Panc1 (cell line): ENCODE measurements around the gene CLCN1.
"Not testable (repeated sequence)": the region's sequence is repeated elsewhere in the genome, so short reads cannot be mapped to it uniquely, and the experiment has no call there.

Experiments
- POLR2AphosphoS5 ChIP-seq: IDR thresholded peaks from 2 replicates; pipeline ENCODE4 v1.6.1; 2012; ENCODE audit warnings: mild to moderate bottlenecking, low read depth, low read length, moderate library complexity
- TCF7L2 ChIP-seq: IDR thresholded peaks from 2 replicates; pipeline ENCODE4 v1.6.1; 2011; ENCODE audit warnings: mild to moderate bottlenecking, low read depth, low read length, inconsistent platforms
- TF ChIP-seq, protein P1 (sequence below): fragments of 450-650 bp; IDR thresholded peaks from 2 replicates; pipeline ENCODE4 v1.5.1; 2017; ENCODE audit warnings: mild to moderate bottlenecking
- TF ChIP-seq, protein P2 (sequence below), 2 experiments: IDR thresholded peaks; 2 replicates each; pipeline ENCODE4 v1.6.1; 2011 to 2012; ENCODE audit warnings: low read depth in 2 of 2, control low read depth in 1 of 2, low read length in 1 of 2, mild to moderate bottlenecking in 1 of 2, moderate library complexity in 1 of 2; ENCODE audit not compliant: insufficient read depth in 1 of 2

DNA sequence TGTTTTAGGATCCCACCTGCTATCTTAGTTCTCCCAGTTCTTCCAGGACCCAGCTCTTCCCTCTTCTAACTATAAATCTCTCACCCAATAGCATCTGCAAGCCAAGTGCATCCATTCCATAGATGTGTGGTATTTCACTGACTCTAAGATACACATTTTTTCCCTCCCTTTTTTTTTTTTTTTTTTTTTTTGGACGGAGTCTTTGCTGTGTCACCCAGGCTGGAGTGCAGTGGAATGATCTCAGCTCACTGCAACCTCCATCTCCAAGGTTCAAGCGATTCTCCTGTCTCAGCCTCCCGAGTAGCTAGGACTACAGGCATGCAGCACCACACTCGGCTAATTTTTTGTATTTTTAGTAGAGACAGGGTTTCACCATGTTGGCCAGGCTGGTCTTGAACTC, 26.0 kb upstream of the CLCN1 start:
- TF ChIP-seq, protein P1, sequence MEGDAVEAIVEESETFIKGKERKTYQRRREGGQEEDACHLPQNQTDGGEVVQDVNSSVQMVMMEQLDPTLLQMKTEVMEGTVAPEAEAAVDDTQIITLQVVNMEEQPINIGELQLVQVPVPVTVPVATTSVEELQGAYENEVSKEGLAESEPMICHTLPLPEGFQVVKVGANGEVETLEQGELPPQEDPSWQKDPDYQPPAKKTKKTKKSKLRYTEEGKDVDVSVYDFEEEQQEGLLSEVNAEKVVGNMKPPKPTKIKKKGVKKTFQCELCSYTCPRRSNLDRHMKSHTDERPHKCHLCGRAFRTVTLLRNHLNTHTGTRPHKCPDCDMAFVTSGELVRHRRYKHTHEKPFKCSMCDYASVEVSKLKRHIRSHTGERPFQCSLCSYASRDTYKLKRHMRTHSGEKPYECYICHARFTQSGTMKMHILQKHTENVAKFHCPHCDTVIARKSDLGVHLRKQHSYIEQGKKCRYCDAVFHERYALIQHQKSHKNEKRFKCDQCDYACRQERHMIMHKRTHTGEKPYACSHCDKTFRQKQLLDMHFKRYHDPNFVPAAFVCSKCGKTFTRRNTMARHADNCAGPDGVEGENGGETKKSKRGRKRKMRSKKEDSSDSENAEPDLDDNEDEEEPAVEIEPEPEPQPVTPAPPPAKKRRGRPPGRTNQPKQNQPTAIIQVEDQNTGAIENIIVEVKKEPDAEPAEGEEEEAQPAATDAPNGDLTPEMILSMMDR, result not testable (repeated sequence)
- TF ChIP-seq TCF7L2, POLR2AphosphoS5: not testable (repeated sequence)
- TF ChIP-seq, protein P2, sequence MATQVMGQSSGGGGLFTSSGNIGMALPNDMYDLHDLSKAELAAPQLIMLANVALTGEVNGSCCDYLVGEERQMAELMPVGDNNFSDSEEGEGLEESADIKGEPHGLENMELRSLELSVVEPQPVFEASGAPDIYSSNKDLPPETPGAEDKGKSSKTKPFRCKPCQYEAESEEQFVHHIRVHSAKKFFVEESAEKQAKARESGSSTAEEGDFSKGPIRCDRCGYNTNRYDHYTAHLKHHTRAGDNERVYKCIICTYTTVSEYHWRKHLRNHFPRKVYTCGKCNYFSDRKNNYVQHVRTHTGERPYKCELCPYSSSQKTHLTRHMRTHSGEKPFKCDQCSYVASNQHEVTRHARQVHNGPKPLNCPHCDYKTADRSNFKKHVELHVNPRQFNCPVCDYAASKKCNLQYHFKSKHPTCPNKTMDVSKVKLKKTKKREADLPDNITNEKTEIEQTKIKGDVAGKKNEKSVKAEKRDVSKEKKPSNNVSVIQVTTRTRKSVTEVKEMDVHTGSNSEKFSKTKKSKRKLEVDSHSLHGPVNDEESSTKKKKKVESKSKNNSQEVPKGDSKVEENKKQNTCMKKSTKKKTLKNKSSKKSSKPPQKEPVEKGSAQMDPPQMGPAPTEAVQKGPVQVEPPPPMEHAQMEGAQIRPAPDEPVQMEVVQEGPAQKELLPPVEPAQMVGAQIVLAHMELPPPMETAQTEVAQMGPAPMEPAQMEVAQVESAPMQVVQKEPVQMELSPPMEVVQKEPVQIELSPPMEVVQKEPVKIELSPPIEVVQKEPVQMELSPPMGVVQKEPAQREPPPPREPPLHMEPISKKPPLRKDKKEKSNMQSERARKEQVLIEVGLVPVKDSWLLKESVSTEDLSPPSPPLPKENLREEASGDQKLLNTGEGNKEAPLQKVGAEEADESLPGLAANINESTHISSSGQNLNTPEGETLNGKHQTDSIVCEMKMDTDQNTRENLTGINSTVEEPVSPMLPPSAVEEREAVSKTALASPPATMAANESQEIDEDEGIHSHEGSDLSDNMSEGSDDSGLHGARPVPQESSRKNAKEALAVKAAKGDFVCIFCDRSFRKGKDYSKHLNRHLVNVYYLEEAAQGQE (IDR thresholded peaks at IDR 0.05; ENCODE audit: insufficient read depth in 1 of 2, low read depth in 2 of 2, low read length in 1 of 2), result not testable (repeated sequence)
